Colonic mucosa (tissue), 4 donors: ENCODE results near the gene VAV2. TPM values are rescaled to one million over a fixed set of nuclear protein-coding genes. Genes with fewer than 3 reads are reported as not detected.

Source experiments
- DNase-seq: peaks from one replicate; pipeline ENCODE4 v3.0.0-alpha.2; 2020
- H3K27ac ChIP-seq: fragments of 200-600 bp; one replicate; pipeline ENCODE4 v1.8.0; 2021
- H3K27me3 ChIP-seq: fragments of 200-600 bp; one replicate; pipeline ENCODE4 v1.8.0; 2021
- H3K36me3 ChIP-seq: fragments of 200-600 bp; one replicate; pipeline ENCODE4 v1.8.0; 2021
- H3K4me1 ChIP-seq: fragments of 200-600 bp; one replicate; pipeline ENCODE4 v1.8.0; 2021; ENCODE audit warnings: mild to moderate bottlenecking
- H3K4me3 ChIP-seq: fragments of 200-600 bp; one replicate; pipeline ENCODE4 v1.8.0; 2021
- H3K9ac ChIP-seq, 2 donors: one replicate each; pipeline ENCODE4 v1.7.0; 2013; ENCODE audit warnings: control low read depth in 2 of 2, low read depth in 2 of 2, low read length in 2 of 2
- H3K9me3 ChIP-seq: fragments of 200-600 bp; one replicate; pipeline ENCODE4 v1.8.0; 2021
- intact Hi-C: fragments of 100-400 bp; cut with DNase I; formaldehyde crosslinking; loops from one replicate; pipeline ENCODE4 v1.14.1; 2022
- total RNA-seq, 2 donors: library from RNA; stranded (reverse); fragmentation: NEBNext Ultra II Directional in 1 of 2; extraction: Animal tissue kit (Norgen Biotek cat#: 25700) in 1 of 2; gene quantifications; one replicate each; pipeline ENCODE4 v1.2.1, GENCODE V29; 2021
- TF ChIP-seq, protein P1 (sequence below): fragments of 200-600 bp; IDR thresholded peaks from one replicate; pipeline ENCODE4 v1.8.0; 2022; ENCODE audit warnings: antibody characterized with exemption, mild to moderate bottlenecking
- donor health status: healthy.
- donor health status: DM: no; HTN: no; CAD: no.
- donor health status: DM: no; HTN: no; CAD: no.

The VAV2 gene
- total RNA-seq, 2 donors from 2014 or later: 30.7 to 45.1 TPM

DNA sequence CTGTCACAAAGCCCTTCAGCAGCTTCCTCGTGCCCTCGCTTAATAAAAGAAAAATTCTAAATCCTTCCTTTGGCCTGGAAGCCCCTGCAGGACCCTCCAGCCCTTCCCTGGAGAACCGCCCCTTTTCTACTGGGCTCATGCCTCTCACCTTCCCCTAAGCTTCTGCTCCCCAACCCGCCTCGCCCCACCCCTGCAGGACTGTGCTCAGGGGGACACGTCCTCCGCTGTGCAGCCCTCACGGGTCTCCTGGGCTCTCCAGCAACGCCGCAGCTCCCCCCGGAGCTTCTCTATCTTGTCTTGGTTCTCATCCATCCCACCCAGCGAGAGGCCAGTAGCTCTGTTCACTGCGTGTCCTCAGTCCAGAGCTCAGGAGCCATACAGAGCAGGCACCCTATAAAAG is 188.4 kb downstream of the VAV2 start:
- DNase-seq: no peak
- H3K4me3 ChIP-seq: no peak overlapping the region
- no peak overlapping the region for H3K27ac ChIP-seq
- no peak overlapping the region for H3K9ac ChIP-seq
- H3K36me3 ChIP-seq: no peaks in the 10 kb centered on the region
- no peaks in the 10 kb centered on the region for H3K27me3 ChIP-seq
- TF ChIP-seq, protein P1, sequence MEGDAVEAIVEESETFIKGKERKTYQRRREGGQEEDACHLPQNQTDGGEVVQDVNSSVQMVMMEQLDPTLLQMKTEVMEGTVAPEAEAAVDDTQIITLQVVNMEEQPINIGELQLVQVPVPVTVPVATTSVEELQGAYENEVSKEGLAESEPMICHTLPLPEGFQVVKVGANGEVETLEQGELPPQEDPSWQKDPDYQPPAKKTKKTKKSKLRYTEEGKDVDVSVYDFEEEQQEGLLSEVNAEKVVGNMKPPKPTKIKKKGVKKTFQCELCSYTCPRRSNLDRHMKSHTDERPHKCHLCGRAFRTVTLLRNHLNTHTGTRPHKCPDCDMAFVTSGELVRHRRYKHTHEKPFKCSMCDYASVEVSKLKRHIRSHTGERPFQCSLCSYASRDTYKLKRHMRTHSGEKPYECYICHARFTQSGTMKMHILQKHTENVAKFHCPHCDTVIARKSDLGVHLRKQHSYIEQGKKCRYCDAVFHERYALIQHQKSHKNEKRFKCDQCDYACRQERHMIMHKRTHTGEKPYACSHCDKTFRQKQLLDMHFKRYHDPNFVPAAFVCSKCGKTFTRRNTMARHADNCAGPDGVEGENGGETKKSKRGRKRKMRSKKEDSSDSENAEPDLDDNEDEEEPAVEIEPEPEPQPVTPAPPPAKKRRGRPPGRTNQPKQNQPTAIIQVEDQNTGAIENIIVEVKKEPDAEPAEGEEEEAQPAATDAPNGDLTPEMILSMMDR: no peak
- no peaks in the 10 kb centered on the region for H3K4me1 ChIP-seq
- no peaks in the 10 kb centered on the region for H3K9me3 ChIP-seq
- intact Hi-C loops: loop anchor here (5.0 kb wide), 1 partner anchor 349 kb away; no protein-coding TSS in a partner anchor

DNA sequence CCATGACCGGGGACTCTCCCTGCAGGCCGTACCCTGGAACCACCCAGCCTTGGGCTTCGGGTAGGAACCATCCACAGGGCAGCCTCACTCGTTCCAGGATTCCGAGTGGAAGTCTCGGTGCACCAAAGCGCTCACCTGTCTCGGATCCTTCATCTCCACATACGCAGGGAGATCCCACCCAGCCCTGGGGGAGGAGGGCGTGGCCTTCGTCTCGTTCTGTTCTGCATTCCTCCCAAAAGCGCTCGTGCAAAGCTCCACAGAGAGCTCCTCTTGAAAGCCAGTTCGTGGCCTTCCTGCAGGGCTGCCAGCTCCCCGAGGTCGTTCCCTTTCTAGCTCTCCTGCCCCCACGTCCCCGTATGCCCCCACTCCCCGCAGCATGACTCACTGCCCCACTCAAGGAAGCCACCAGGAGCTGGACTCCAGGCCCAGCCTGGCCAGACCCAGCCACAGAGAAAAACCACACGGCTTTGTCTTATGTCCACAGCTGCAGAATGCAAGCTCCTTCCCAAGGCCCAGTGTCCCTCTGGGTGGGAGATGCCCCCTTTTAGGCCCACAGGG is 189.0 kb downstream of the VAV2 start:
- Histone ChIP-seq H3K9me3 (no peaks in the 10 kb centered on the region), H3K36me3 (no peaks in the 10 kb centered on the region), H3K27ac (no peak overlapping the region), H3K9ac (no peak overlapping the region), H3K4me3 (no peak overlapping the region), H3K27me3 (no peaks in the 10 kb centered on the region), H3K4me1 (no peaks in the 10 kb centered on the region)
- no peak for DNase-seq
- TF ChIP-seq, protein P1: no peak
- intact Hi-C loops: loop anchor here (5.0 kb wide), 1 partner anchor 349 kb away; no protein-coding TSS in a partner anchor

DNA sequence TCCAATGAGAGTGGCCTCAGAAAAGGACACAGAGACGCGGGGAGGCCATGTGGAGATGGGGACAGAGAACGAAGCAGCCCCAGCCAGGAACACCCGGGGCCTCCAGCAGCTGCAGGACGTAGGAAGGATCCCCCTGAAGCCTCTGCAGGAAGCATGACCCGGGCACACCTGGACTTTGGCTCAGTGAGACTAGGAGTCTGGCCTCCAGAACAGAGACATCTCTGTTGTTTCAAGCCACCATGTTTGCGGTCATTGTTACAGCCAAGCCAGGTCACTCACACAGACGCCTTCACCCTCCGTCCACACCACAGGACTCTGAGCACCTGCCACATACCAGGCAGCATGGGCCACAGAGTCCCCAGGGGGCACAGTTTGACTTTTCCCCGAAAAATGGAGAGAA is 190.4 kb downstream of the VAV2 start:
- Histone ChIP-seq H3K27me3 (no peaks in the 10 kb centered on the region), H3K4me1 (no peaks in the 10 kb centered on the region), H3K36me3 (no peaks in the 10 kb centered on the region), H3K27ac (no peak overlapping the region), H3K4me3 (no peak overlapping the region), H3K9me3 (no peaks in the 10 kb centered on the region), H3K9ac (no peak overlapping the region)
- TF ChIP-seq, protein P1: no peak
- DNase-seq: no peak
- intact Hi-C loops: loop anchor here (5.0 kb wide), 1 partner anchor 351 kb away; no protein-coding TSS in a partner anchor

DNA sequence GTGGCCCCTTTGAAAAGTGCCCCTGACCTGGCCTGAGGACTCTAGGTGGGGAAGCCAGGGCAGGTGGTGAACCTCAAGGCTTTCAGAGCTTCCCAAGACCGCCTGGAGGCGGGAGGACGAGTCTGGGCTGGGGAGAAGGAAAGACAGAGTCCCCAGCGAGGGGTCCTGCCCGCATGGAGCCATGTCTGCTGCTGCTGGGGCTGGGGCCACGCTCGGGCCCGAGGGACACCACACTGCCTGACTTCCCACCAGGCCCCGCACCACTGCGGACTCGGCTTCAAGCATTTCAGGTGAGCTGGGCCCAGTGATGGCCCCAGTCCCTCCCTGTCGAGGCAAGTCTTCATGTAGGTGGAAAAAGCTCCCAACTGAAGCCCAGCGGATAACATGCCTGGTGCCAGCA is 191.9 kb downstream of the VAV2 start:
- DNase-seq: no peak
- no peak overlapping the region for H3K27ac ChIP-seq
- H3K27me3 ChIP-seq: no peaks in the 10 kb centered on the region
- H3K4me1 ChIP-seq: no peaks in the 10 kb centered on the region
- H3K9me3 ChIP-seq: no peaks in the 10 kb centered on the region
- TF ChIP-seq, protein P1: no peak
- H3K36me3 ChIP-seq: no peaks in the 10 kb centered on the region
- H3K9ac ChIP-seq: no peak overlapping the region
- no peak overlapping the region for H3K4me3 ChIP-seq
- intact Hi-C loops: loop anchor here (5.0 kb wide), 1 partner anchor 352 kb away; no protein-coding TSS in a partner anchor

DNA sequence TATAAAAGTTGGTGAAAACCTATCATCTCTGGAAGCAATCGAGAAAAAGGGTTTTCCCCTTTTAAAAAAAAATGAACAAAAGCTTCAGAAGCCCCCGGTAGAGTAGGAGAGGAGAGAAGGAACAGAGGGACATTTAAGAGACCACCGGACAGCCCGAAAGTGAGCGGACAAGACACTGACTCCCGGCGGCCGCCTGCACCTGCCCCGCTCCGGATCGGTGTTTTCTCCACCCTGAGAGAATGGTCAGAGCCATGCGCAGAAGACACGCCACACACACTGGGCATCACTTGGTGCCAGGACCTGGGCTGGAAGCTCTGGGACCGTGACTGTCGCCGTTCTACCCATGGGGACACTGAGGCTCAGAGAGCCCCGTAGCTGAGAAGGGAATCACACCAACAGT is 192.4 kb downstream of the VAV2 start:
- TF ChIP-seq, protein P1: no peak
- Histone ChIP-seq H3K4me1 (no peaks in the 10 kb centered on the region), H3K9me3 (no peaks in the 10 kb centered on the region), H3K9ac (no peak overlapping the region), H3K27ac (no peak overlapping the region), H3K27me3 (no peaks in the 10 kb centered on the region), H3K36me3 (no peaks in the 10 kb centered on the region), H3K4me3 (no peak overlapping the region)
- no peak for DNase-seq
- intact Hi-C loops: loop anchor here (5.0 kb wide), 1 partner anchor 353 kb away; no protein-coding TSS in a partner anchor
